Bone marrow (tissue), 2 donors: ENCODE measurements around the gene CACTIN.
"Not testable (repeated sequence)": the region's sequence is repeated elsewhere in the genome, so short reads cannot be mapped to it uniquely, and the experiment has no call there.

Experiments
- DNase-seq, 2 donors: peaks; one replicate each; lab custom pipeline; 2025; lab: John Stamatoyannopoulos, UW

The CACTIN gene

GRCh38 chr19:3663838-3664237, 37.2 kb upstream of the CACTIN start:
- no peak for DNase-seq

DNA sequence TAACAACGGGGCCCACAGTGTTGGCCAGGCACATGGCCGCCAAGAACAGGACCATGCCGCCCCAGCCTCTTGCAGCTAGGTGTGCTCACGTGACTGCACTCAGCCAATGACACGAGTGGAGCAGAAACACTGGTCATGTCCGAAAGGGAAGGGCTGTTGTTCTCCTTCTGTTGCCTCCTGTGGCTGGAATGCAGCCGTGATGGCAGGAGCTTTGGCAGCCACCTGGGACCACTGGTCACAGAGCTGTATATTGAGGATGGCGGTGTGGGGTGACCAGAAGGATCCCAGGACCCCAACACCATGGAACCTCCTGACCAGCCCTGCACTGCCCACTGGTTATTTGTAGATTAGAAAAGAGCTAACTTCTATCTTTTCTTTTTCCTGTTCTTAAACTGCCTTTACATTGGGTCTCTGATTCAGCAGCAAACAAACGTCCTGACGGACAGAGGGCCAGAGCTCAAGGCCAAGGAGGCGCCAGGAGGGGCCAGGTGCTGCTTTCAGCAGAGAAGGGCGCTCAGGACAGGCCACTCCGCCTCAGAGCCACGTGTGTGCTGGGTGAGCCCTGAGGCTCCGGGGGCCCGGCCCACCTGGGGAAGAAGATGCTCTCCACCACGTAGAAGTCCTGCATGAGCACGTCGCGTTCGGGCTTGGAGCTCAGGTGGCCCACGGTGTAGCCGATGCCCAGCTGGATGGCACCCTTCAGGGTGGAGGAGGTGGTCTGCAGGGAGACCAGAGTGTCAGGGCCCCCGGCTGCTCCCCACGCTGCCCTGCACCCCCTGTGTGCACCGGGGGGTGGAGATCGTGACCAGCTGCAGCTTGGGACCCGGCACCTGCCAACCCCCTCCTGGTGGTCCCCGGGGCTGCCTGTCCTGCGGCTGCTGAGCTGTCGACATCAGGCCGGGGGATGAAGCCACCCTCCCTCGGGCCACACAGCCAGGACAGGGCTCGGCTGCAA, 35.0 kb upstream of the CACTIN start:
- no peak for DNase-seq

GRCh38 chr19:3660493-3661219, 34.1 kb upstream of the CACTIN start:
- DNase-seq, result no peak

- DNase-seq, result no peak
These were observed 33.1 kb upstream of the CACTIN start for GRCh38 chr19:3659746-3660112.

- DNase-seq, result no peak
These were observed 32.5 kb upstream of the CACTIN start for GRCh38 chr19:3658870-3659745.

GRCh38 chr19:3658004-3658869, 31.6 kb upstream of the CACTIN start:
- DNase-seq, result no peak

DNA sequence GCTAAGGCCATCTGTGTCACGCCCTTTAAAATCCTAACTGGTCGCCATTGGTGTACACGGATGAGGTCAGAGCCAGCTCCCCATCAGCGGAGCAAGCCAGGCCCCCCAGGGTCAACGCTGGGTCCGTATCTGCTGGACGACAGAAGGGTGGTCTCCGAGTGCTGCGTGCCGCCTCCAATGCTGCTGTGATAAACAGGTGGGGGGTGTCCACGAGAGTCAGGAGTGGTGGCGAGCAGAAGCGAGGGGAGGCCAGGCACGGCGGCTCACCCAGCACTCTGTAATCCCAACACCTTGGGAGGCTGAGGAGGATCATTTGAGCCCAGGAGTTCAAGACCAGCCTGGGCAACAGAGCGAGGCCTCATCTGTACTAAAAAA, 30.8 kb upstream of the CACTIN start:
- no peak for DNase-seq

DNA sequence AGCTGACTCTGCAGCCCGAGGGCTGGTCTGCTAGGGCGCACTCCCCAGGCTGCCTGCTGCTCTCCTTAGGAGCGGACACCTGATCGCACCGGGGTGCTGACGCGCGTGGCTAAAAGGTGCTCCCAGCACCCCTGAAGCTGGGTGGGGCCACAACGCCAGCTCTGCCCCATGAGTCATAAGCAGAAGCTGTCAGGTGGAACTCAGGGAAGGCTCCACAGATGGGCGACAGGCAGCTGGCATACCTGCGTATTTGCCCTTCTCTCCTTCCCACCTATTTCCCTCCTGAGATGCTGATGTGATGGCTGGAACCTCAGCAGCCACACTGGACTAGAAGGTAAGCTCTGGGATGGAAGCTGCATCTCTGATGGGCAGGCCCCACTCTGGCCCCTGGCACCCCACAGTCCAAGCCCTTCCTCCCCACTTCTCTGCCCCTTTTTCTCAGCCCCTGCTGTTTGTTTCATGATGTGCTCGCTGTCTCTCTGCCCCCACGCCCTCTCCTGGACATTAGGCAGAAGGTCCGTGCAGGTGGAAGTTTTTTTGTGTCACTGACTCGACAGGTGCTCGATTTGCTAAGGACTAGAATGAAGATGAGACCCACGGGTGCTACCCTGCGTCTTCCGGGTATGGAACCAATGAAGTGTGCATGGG, 30.3 kb upstream of the CACTIN start:
- DNase-seq, result no peak

- no peak for DNase-seq
These were observed 29.6 kb upstream of the CACTIN start for GRCh38 chr19:3656073-3656746.

DNA sequence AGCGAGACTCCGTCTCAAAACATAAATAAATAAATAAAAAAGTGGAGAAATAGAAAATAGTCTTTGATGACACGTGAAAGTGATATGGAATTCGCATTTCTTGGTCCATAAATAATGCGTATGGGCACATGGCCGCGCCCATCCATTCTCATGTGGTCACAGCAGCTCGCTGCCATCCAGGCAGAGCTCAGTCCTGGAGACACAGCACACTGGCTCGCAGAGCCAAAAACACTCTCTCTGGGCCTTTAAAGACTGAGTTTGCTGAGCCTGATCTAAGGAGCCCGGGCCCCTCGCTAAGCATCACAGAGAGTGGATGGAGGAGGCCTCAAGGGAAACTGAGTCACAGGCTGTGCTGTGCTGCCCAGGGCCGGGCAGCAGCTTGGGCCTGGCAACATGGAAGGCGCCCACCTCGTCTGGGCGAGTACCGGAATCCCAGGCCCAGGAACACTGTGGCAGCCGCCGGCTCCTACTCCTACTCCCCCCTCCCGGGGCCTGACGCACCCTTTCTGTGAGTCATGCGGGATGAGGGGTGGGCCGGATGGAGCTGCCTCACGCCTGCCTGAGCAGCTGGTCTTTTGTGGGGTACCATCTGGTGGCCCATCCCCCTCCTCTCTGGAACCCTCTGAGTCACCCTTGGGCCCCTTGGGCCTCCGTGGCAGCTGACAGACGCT, 28.9 kb upstream of the CACTIN start:
- peak in 1 of 2 donors; percentile 91 for DNase-seq

DNA sequence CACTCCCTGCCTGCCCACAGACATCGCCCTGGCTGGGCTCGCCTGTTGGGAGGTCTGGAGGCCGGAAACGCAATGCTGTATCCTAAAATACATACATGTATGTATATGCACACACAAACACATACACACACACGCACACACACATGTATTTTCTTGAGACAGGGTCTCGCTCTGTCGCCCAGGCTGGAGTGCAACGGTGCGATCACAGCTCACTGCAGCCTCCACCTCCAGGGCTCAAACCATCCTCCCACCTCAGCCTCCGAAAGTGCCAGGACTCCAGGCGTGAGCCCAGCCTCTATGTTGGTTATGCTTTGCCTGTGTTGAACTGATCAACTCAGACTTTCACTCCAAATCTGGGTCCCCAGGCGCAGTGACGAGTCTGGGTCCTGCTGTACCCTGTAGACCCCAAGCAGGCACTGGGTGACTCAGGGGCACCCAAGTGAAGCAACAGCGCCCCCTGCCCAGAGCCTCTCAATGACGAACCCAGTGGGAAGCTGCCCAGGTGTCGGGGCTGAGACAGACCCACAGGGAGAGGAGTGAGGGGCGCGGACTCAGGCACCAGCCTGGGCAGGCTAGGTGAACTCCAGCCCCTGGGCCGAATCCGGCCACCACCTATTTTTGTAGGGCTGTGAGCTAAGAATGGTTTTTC, 27.4 kb upstream of the CACTIN start:
- DNase-seq, result no peak

DNA sequence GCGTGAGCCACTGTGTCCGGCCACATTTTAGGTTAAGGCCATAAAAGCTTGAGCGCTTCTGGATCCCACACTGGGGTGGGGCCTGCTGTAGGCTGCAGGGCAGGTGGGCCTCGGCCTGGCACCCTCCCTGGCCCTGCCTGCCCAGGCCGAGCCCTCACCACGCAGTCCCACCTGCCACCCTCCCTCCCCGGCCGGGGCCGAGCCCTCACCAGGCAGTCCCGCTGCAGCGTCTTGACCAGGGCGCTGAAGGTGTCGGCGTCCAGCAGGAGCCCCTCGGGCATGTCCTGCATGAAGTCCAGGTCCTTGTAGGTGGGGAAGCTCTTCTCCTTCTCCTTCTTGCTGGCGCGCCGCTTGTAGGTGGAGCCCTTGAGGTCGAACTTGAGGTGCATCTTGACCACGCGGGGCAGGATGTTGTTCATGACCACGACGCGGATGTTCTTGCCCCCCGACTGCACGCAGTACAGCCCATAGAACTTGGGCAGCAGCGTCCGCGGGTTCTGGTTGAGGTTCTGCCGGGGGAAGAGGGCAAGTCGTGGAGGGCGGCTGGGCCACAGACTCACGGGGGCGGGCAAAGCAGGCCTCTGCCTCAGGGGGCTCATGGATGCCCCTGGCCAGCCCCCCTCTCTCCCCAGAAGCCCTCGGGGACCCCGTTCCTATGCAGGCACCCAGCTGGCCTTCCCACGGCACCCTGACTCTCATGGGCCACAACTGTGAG, 26.6 kb upstream of the CACTIN start:
- DNase-seq, result no peak

DNA sequence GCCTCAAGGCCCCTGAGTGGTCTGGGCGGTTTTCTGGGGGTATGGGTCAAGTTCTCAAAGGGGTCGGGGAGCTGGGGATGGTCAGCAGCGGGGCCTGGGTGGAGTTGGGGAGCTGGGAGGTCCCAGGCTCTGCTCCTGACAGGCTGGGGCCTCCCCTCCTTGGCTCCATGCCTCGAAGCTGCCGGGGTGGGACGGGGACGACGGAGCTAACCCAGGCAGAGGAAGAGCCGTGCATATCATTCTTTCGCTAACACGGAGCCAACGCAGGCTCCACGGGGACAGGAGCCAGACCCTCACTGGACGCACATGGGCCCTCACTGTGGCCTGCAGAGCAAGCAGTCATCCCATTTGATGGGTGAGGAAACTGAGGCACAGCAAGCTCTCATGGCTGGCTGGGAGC, 25.8 kb upstream of the CACTIN start:
- no peak for DNase-seq

DNA sequence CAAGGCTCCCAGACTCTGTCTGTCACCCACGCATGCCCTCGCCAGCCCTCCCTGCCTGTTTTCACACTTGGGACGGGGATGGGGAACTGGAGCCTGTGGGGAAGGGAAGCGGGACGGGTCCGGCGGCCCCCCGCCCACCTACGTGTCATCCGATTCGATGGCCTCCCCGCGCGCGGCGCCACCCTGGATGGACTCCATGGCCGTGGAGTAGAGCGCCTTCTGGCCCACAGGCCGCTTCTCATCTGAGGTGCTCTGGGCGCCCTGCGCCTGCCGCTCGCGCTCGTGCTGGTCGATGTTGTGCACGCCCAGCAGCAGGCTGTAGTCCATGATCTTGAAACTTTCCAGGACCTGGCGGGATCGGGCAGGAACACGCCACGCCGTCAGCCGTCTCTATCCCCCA, 25.1 kb upstream of the CACTIN start:
- DNase-seq, result no peak

DNA sequence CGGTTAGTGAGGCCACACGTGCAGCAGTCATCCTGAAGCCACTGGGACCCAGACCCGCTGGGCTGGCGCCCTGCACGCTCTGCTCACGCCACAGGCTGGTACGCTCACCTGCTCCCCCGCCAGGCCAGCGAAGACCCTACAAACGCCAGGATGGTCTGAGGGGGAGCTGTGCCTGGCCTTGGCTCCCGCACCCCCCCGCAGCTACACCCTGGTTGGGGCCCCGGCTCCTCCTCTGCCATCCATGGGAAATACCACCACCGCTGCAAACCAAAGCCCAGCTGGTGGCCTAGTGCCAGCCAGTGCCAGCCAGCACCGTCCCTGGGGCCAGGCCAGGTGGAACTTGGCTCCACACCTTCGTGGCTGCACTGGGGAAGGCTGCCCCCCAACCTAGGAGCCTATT, 23.3 kb upstream of the CACTIN start:
- no peak for DNase-seq

DNA sequence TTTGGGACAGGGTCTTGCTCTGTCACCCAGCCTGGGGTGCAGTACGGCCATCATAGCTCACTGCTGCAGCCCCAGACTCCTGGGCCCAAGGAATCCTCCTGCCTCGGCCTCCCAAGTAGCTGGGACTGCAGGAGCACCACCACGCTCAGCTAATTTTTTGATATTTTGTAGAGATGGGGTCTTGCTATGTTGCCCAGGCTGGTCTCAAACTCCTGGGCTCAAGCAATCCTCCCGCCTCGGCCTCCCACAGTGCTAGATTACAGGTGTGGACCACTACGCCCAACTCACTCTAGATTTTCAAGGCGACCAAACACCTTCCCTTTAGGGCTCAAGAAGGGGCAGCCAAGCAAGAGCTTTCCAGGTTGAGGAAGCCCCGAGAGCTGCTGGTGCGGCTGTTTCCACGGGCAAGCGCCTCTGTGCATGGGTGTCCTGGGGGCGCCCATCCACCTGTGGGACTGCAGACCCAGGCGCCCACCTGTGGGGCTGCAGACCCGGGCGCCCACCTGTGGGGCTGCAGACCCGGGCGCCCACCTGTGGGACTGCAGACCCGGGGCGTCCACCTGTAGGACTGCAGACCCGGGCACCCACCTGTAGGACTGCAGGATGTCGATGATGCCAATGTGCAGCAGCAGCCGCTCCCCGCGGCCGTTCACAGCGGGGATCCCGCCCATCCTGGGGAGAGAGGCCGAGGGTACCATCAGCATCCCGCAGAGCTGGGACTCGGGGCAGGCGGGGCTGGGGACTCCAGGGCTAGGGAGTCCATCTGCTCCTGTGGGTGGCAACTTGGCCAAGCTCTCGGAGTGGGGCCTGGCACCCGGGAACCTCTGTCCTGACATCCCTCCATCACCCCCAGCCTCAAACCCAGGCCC, 21.7 kb upstream of the CACTIN start:
- no peak for DNase-seq

- DNase-seq, result not testable (repeated sequence)
These were observed 20.5 kb upstream of the CACTIN start for GRCh38 chr19:3647102-3647501.
